Smooth muscle cell of the brain vasculature (primary cell): ENCODE data around the gene TMEM132D.
"Not testable (repeated sequence)": the region's sequence is repeated elsewhere in the genome, so short reads cannot be mapped to it uniquely, and the experiment has no call there.

Source experiments
- DNase-seq: peaks from one replicate; pipeline ENCODE4 v3.0.0-alpha.2; 2012; ENCODE audit warnings: low read depth, low spot score

The TMEM132D gene

DNA sequence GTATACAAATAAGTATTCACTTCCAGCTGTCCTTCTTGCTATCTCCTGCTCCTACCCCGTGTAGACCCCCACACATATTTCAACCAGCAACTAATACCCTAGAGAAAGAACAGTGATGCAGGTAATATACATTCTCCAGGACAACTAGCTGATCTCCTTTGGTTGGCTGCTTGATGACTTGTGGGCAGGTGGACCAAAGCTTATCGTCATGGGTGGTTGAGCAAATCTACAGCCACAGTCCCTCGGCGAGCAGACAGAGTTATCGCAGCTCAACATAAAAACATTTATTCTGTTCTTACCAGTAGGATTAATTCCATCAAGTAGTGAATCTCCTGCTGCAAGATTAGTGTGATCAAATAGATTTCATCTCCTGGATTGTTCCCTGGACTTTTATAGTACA lies 314.3 kb downstream of the TMEM132D start:
- DNase-seq, result no peak

DNA sequence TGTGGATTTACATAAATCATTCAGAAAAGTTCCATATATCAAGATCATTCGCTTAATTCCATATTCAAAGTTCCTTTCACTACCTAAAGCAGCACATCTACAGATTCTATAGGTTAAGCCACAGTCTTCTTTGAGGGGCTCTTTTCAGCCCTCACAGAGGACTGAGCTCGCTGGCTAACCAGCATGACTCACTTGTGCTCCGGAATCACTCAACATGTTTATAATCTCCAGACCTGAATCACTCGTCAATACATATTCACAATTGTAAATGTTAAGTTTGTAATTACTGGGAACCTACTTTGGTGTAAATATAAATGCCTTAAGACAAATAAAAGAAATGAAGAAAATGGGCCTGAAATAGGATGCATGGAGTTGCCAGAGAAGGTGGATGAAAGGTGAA lies 315.7 kb downstream of the TMEM132D start:
- DNase-seq, result no peak

DNA sequence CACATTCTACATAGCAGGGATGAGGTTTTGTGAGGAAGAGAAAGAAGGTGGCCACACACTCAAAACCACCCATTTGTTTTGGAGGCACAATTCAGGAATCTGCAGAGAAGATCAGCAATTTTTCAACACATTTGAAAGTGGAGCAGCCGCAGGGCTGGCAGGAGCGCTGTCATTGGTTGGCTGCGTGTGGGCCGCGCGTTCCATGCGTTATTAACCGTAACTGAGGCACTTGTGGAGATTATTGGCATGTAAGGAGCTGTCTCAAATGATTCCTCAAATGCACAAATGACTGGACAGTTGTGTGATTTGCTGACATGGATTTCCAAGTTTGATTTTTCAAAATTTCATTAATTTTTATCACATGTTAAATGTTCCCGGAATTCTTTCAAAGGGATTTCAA lies 318.5 kb downstream of the TMEM132D start:
- no peak for DNase-seq

DNA sequence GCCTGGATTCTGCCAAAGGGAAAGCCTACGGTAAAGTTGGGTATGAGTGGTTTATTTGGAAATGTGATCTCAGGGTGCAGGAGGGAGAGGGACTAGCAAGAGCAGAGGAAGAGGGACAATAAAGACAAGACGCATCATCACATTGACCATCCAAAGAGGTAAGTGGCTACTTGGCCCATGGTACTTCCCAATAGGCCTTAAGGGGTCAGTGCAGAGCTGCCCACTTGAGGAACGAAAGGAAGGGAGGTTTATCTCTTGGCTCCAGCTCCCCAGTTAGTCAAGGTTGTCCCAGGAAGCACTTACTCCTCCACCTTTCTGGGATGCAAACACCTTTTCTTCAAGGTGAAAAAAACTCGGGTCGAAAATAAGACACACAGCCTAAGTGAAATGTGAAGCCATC lies 323.9 kb downstream of the TMEM132D start:
- DNase-seq, result no peak

DNA sequence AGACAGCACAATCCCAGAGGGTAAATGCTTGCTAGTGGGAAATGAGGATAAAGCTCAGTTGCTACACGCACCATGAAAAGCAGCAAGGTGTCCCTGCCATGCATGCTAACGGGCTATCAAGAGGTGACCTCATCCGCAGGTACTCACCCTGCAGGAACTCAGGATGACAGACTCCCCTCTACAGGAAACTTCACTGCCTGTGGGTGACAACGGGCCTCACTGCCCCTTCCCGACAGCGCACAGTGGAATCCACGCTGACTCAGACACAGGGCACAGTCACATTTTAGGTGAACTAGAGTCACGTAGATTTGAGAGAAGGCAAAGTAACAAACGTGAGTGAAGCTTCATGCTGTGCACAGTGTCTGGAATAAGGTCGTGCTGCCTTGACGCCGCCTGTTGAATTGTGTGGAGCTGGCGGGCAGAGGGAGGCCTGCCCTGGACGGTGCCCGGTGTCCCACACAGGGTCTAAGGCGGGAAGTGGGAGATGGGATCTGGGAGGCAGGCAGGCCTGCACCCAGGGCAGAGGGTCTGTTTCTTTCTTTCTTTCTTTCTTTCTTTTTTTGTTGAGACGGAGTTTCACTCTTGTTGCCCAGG lies 331.8 kb downstream of the TMEM132D start:
- DNase-seq, result no peak

DNA sequence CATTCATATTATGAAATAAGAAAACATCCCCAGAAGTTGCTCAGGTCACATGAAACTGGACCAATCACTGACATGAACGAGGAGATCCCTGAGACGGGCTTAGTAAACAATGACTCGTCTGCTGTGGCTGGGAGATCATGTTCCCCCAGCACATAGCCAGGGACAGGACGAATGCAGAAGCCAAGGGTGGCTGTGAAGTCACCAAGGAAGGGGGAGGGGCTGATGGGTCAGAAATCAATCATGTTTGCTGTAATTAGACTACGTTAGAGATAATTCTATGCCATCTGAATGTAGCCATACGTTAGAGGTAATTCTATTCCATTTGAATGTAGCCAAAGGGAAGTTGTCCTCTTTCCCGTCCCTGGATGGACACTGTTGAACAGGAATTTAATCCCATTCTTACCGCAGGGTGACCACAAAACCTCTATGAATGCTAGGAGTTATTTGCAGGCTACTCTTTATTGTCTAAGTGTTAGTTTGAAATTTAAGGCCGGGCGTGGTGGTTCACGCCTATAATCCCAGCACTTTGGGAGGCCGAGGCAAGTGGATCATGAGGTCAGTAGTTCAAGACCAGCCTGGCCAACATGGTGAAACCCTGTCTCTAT lies 332.9 kb downstream of the TMEM132D start:
- DNase-seq, result no peak

DNA sequence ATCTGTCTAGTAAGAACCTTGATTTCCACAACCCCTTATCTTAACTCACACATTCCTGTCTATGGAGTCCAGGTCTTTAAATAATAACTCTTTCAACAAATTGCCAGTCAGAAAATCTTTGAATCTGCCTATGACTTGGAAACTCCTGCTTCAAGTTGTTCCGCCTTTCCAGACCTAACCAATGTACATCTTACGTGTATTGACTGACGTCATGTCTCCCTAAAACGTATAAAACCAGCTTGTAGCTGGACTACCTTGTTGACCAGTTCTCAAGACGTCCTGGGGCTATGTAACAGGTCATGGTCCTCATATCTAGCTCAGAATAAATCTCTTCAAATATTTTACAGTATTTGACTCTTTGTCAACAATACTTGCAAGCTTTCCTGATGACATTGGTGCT lies 337.0 kb downstream of the TMEM132D start:
- no peak for DNase-seq

DNA sequence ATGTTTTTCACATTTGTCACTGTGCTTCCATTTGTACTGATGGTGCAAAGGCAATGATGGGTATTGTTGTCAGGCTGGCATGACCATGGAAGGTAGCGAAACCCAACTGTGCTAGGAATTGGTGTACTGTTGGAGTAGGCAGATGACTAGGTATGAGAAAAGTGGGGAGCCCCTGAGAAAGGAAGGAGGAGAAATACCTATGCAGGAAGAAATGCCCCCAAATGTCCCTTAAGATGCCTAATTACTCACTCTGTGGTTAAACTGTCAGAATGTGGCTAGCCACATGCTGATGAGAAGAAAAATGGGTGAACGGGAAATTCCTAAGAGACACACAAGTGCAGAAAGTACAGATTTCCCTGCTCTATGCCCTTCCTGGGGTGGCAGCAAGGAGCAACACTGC lies 339.1 kb downstream of the TMEM132D start:
- no peak for DNase-seq

DNA sequence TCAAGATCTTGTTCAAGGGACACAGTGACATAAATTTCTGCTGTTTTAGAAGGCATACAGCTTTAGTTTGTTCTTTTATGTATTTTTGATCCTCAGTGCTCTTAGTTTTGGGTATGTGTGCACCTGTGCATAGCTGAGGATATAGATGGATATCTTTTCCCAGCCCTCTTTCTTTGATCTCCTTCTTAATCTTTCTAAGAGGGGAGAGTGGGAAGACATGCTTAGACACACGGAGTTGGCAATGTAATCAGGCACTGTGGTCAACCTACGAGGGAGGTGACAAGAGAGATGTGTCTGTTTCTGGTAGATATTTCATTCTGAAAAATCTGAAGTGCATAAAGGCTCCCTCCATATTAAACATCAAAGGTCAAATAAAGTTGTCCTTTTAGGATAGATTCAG lies 340.6 kb downstream of the TMEM132D start:
- DNase-seq, result no peak

DNA sequence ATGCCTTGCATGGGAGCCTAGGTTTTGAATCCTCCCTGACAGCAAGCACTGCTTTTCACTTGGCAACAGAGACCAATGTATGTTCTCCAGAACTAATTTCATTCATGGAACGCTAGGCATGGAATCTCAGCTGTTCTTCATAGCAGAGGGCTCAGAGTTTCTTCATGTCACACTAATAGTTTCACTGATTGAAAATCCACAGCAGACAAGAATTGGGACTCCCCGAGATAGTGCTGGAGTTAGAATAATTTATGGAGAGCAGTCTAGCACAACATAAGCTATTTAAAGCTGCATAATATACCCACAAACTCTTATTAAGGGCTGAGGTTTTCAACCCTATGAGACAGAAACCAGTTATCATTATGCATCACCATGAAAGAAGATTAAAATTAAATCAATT lies 342.5 kb downstream of the TMEM132D start:
- DNase-seq, result no peak

DNA sequence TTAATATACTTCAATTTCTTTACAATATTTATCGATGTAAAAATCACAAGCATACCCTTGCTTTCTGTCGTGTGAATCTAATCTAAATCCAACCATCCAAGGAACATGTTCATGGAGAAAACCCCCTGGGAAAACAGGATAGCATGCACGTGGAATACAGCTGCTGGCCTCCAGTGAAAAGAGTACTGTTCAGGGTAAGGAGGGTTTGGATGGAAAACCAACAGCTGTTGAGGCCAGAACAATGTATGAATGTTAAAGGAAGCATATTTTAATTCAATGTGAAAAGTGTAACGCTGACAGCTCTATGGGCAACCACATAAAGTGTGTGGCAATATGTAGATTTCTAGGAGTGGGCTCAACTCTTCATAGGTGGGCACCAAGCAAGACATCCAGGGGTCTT lies 344.0 kb downstream of the TMEM132D start:
- no peak for DNase-seq

DNA sequence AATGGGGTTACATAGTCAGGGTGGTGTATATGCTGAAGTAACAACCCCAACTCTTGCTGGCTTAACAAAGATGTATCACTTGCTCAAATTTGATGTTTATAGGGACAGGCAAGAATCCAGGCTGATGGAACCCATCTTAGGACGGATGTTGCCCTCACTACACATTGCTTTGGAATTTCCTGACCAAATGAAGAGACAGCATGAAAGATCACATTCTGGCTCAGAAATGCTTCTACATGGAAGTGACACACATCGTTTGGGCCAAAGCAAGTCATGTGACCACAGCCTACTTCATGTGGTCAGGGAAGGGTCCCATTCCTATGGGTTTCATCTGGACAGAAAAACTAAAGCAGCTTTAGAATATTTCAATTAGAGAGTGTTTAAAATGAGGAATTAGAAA lies 345.8 kb downstream of the TMEM132D start:
- DNase-seq, result no peak

DNA sequence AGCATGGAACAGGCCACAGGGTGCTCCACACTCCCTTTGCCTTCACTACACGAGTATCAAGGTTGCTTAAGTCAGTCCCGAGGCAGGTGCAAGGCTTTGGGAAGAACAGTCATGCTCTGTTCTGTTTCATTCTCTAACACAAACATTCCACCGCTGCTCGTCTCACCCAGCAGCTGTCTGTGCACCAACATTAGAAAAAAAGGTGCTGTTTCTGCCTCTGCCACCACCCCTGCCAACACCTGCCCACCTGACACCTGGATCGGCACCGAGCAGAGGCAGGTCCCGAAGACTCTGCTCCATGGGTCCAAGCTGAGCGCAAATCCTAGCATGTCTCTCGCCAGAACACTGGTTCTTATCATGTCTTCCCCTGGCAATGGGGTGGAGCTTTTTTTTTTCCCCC lies 347.7 kb downstream of the TMEM132D start:
- no peak for DNase-seq

DNA sequence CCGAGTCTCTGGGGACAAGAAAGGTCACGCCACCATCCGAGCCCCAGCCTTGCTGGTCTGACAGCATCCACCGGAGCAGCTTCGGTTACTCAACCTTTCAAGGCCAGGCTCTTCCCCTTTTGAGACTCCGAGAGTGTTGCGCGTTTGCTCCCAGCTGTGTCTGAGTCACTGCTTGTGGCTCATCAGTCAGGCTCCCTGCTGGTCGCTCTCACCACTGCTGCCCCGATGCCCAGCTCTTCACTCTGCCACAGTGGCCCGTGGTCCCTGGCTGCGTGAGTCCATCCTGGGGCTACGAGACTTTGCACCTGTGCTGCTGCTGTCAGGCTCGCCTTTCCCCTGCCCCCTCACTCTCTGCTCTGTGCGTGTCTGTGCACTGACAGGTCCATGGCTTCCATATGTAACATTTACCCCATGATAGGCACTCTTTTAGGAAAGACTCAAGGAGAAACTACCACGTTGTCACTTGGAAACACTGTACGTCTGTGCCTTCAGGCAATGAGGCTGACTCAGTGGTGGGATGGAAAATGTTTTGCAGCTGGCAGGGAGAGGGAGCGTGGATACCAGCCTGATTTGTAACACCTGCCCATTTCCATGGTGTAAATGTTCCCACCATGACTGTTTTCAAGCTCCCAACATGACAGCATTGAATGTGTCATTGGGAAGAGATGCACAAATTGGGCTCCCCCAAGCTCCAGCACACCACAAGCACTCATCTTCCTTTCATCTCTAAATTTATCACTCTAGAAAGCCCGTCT lies 350.7 kb downstream of the TMEM132D start:
- no peak for DNase-seq

DNA sequence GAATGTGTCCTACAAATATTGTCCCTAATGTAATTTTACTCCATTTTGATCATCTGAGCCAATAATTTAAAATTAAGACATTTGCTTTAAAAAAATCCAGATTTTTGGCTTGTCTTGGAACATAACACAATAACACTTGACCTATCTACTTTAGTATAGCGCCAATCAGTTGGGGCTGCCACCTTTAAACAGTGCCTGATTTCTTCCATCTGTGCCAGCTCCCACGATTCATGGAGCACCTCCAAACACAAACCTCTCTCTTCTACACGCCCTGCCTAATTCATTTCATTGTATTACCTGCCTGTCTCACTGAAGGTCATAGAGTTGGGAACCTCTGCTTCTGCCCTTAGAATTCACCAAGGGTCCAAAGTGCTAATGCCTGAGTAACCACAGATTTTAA lies 352.4 kb downstream of the TMEM132D start:
- no peak for DNase-seq

DNA sequence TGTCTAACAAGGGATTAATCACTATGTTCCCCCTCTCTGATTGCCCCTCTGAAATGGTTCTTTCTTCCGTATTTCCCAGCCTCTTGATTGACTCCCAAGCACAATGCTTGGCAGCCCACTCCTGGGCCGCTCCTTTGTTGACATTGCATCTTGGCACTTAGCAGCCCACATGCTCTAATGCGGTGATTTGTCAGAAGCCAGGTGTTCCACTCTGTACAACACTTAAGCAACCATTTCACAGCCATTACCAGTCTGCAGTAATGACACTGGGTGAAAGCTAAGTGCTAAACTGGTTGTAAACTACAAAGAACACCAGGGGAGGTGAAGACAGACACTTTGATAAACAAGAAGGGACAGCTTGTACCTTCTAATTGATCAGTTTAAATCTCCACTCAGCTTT lies 353.5 kb downstream of the TMEM132D start:
- no peak for DNase-seq

DNA sequence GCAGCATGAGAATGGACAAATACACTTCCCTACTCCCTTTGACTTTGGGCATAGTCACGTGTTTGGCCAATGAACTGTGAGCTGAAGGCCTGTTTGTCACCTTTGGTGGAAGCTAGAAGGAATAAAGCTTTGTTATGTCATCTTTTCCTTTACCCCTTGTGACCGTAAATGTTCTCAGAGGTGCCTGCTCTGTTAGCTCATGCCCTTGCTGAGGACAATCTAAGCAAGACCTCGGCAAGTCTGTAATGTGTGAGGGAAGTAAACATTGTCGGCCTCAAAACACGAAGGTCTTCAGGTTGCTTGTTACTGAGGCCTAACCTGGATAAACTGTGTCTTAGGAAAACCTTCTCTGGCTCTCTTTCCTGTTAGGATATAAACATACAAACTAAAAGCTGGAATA lies 354.2 kb downstream of the TMEM132D start:
- DNase-seq, result no peak

DNA sequence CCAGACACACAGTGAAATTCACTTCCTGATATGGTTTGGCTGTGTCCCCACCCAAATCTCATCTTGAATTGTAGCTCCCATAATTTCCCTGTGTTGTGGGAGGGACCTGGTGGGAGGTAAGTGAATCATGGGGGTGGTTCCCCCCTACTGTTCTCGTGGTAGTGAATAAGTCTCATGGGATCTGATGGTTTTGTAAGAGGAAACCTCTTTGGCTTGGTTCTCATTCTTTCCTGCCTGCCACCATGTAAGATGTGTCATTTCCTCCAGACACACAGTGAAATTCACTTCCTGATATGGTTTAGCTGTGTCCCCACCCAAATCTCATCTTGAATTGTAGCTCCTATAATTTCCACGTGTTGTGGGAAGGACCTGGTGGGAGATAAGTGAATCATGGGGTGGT lies 354.8 kb downstream of the TMEM132D start:
- DNase-seq, result not testable (repeated sequence)

DNA sequence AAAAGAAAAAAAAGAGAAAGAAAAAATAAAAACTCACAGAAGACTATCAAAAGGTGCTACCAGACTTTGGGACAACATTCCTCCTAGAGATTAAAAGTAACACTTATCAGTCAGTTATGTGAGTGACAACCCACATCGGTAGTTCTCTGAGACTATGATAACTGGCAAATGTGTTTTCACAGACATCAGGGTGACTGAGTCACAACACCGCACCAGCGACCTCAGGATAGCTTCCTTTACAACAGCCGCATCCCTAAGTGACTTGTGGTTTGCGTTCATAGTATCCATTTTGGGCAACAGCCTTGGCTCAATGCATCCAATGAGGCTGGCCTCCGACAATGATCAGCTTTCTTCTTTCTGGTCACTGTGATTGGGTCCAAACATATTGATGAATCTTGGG lies 359.1 kb downstream of the TMEM132D start:
- no peak for DNase-seq

DNA sequence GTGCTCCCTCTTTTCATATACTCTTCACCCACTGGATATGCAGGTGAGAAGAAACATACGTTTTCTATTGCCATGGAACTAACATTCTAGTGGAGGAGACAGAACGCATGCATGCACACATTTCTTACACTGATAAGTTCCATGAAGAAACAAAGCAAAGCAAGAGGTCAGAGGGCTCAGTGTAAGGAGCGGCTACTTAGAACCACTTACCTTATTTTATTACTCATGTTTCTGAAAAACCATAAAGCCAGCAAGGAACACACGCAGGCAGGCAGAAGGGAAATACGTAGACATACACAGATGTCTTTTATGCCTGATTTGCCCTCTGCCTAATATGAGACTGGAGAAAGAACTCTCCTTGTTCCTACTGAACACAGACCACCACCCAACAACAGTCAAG lies 362.9 kb downstream of the TMEM132D start:
- DNase-seq, result no peak

DNA sequence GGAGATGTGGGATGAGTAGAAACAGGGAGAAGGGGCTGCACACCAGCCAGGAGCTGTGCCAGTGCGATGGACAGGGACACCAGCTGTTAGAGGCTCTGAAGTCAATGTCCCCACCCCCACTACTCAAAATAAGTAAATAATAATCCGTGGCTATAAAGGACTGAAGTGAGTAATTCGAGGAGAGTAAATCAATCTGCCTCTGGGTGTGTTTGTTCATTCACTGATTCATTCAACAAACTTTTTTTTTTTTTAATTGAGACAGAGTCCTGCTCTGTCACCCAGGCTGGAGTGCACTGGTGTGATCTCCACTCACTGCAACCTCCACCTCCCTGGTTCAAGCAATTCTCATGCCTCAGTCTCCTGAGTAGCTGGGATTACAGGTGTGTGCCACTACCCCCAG lies 363.6 kb downstream of the TMEM132D start:
- no peak for DNase-seq

DNA sequence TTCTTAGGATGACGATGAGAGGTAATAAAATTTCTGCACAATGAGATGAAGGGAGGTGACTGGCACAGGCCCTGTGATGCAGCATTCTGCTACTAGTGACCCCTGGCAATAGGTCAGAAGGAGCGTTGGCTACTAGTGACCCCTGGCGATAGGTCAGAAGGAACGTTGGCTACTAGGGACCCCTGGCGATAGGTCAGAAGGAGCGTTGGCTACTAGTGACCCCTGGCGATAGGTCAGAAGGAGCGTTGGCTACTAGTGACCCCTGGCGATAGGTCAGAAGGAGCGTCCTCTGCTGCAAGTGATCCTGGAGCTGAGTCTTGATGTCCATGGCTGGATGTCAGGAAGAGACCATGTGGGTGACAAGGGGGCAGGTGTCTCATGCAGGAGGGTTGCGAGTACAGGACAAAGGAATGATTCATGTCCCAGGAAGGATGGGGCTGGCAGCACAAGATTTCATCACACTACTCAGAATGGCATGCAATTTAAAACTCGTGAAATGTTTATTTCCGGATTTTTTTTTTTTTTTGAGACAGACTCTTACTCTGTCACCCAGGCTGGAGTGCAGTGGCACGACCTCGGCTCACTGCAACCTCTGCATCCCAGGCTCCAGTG lies 365.0 kb downstream of the TMEM132D start:
- not testable (repeated sequence) for DNase-seq

DNA sequence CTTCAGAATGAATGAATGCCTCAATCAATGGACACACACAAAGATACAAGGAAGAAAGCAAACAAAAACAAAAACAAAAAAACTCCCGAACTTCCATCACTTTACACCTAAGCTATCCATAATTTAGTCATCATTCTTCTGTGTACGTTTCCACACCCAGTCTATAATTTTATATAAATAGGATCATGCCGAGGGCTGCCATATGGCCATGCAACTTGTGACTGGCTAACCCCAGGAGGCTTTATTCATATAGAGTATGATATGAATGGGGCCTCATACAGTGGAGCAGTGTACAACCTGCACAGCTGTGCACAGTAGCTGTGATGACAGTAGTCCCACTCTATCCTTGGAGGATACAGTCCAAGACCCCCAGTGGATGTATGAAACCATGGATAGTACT lies 365.7 kb downstream of the TMEM132D start:
- no peak for DNase-seq
